Osteoblast (primary cell): ENCODE results near the gene KLHL29. TPM values are rescaled to one million over a fixed set of nuclear protein-coding genes. Genes with fewer than 3 reads are reported as not detected.

Experiments used
- DNase-seq: peaks from one replicate; pipeline ENCODE4 v3.0.0; 2011; ENCODE audit warnings: low spot score, mixed read lengths; ENCODE audit not compliant: insufficient read length; ENCODE audit errors: missing footprints
- H2AFZ ChIP-seq: 2 replicates; pipeline ENCODE4 v1.6.0; 2011; ENCODE audit warnings: mild to moderate bottlenecking, low read length
- H3K27ac ChIP-seq: 2 replicates; pipeline ENCODE4 v1.5.1; 2011; ENCODE audit warnings: mild to moderate bottlenecking, low read depth, low read length, moderate library complexity
- H3K27me3 ChIP-seq: 2 replicates; pipeline ENCODE4 v1.6.0; 2012; ENCODE audit warnings: mild to moderate bottlenecking, control low read depth, inconsistent platforms, low read length, moderate library complexity; ENCODE audit not compliant: insufficient read depth
- H3K36me3 ChIP-seq: 2 replicates; pipeline ENCODE4 v1.5.1; 2011; ENCODE audit warnings: mild to moderate bottlenecking, low read length, control low read depth, moderate library complexity; ENCODE audit not compliant: insufficient read depth
- H3K4me1 ChIP-seq: 2 replicates; pipeline ENCODE4 v1.5.1; 2011; ENCODE audit warnings: mild to moderate bottlenecking, low read length, control low read depth, moderate library complexity; ENCODE audit not compliant: insufficient read depth
- H3K4me2 ChIP-seq: 2 replicates; pipeline ENCODE4 v1.6.0; 2011; ENCODE audit warnings: mild to moderate bottlenecking, low read length; ENCODE audit not compliant: insufficient read depth
- H3K4me3 ChIP-seq: fragments of 200-600 bp; sonication (generic); 3 replicates; pipeline ENCODE4 v1.5.1; 2012; ENCODE audit warnings: mild to moderate bottlenecking, low read length, inconsistent platforms; ENCODE audit not compliant: insufficient read depth
- H3K79me2 ChIP-seq: 2 replicates; pipeline ENCODE4 v1.6.0; 2012; ENCODE audit warnings: mild to moderate bottlenecking, low read length, control low read depth, inconsistent platforms; ENCODE audit not compliant: insufficient read depth
- H3K9me3 ChIP-seq: 2 replicates; pipeline ENCODE4 v1.5.1; 2011; ENCODE audit warnings: low read depth, low read length, control low read depth
- H4K20me1 ChIP-seq: 2 replicates; pipeline ENCODE4 v1.6.0; 2012; ENCODE audit warnings: mild to moderate bottlenecking, low read length, control low read depth; ENCODE audit not compliant: insufficient read depth
- CTCF ChIP-seq: IDR thresholded peaks from 2 replicates; pipeline ENCODE4 v1.5.1; 2011; ENCODE audit warnings: mild to moderate bottlenecking, low read depth, low read length, moderate library complexity; ENCODE audit errors: extremely low read depth
- total RNA-seq: library from RNA; depleted of rRNA; stranded (reverse); fragments of >200 nt; gene quantifications from 2 replicates; pipeline ENCODE4 v1.2.3, GENCODE V29; 2012

The KLHL29 gene
- total RNA-seq, 1 donor: 3.3 TPM

- H3K4me2 ChIP-seq: no peak overlapping the region
- no peaks in the 10 kb centered on the region for H4K20me1 ChIP-seq
- H3K79me2 ChIP-seq: no peaks in the 10 kb centered on the region
- no peak overlapping the region for H3K27ac ChIP-seq
- H3K36me3 ChIP-seq: no peaks in the 10 kb centered on the region
- no peak overlapping the region for H3K4me3 ChIP-seq
- no peaks in the 10 kb centered on the region for H3K4me1 ChIP-seq
- peak; percentile 81 for DNase-seq
- no peak for TF ChIP-seq CTCF
- no peaks in the 10 kb centered on the region for H3K27me3 ChIP-seq
- no peaks in the 10 kb centered on the region for H3K9me3 ChIP-seq
- no peak overlapping the region for H2AFZ ChIP-seq
These were observed 303.6 kb downstream of the KLHL29 start for GRCh38 chr2:23688486-23689130.

GRCh38 chr2:23689131-23689700 lies 304.2 kb downstream of the KLHL29 start:
- TF ChIP-seq CTCF: no peak
- Histone ChIP-seq H4K20me1 (no peaks in the 10 kb centered on the region), H3K27ac (no peak overlapping the region), H3K4me2 (no peak overlapping the region), H3K9me3 (no peaks in the 10 kb centered on the region), H3K4me1 (no peaks in the 10 kb centered on the region), H3K27me3 (no peaks in the 10 kb centered on the region), H3K36me3 (no peaks in the 10 kb centered on the region), H2AFZ (no peak overlapping the region), H3K4me3 (no peak overlapping the region), H3K79me2 (no peaks in the 10 kb centered on the region)
- peak; percentile 67 for DNase-seq

GRCh38 chr2:23689891-23690290 lies 304.9 kb downstream of the KLHL29 start:
- Histone ChIP-seq H3K9me3 (no peaks in the 10 kb centered on the region), H3K4me3 (no peak overlapping the region), H3K4me2 (no peak overlapping the region), H3K4me1 (no peaks in the 10 kb centered on the region), H3K36me3 (no peaks in the 10 kb centered on the region), H3K27me3 (no peaks in the 10 kb centered on the region), H2AFZ (no peak overlapping the region), H4K20me1 (no peaks in the 10 kb centered on the region), H3K27ac (no peak overlapping the region), H3K79me2 (no peaks in the 10 kb centered on the region)
- no peak for DNase-seq
- TF ChIP-seq CTCF: no peak

GRCh38 chr2:23690421-23691105 lies 305.6 kb downstream of the KLHL29 start:
- Histone ChIP-seq H3K27me3 (no peaks in the 10 kb centered on the region), H3K27ac (no peak overlapping the region), H3K36me3 (no peaks in the 10 kb centered on the region), H3K4me2 (no peak overlapping the region), H2AFZ (no peak overlapping the region), H3K79me2 (no peaks in the 10 kb centered on the region), H3K9me3 (no peaks in the 10 kb centered on the region), H4K20me1 (no peaks in the 10 kb centered on the region), H3K4me1 (no peaks in the 10 kb centered on the region), H3K4me3 (no peak overlapping the region)
- TF ChIP-seq CTCF: no peak
- peak; percentile 66 for DNase-seq
